H1 (cell line): ENCODE measurements around the gene COASY. TPM values are rescaled to one million over a fixed set of nuclear protein-coding genes. Genes with fewer than 3 reads are reported as not detected.

Experiments
- BACH1 ChIP-seq: IDR thresholded peaks from 2 replicates; pipeline ENCODE4 v1.6.1; 2012; ENCODE audit warnings: low read length, improper control_type of control experiment
- CBX5 ChIP-seq: fragments of 300-800, 300-1000 bp; sonication (generic); IDR thresholded peaks from 2 replicates; pipeline ENCODE4 v1.7.1; 2016; ENCODE audit warnings: antibody characterized with exemption, low read length, low read depth
- CBX8 ChIP-seq: fragments of 300-800, 300-1000 bp; sonication (generic); IDR thresholded peaks from 2 replicates; pipeline ENCODE4 v1.7.1; 2016; ENCODE audit warnings: low read depth, low read length, borderline replicate concordance
- EGR1 ChIP-seq: IDR thresholded peaks from 2 replicates; pipeline ENCODE4 v1.6.1; 2011; ENCODE audit warnings: low read depth, low read length, borderline replicate concordance
- HDAC2 ChIP-seq, 2 experiments: fragments of 300-600 bp in 1 of 2; sonication (generic) in 1 of 2; IDR thresholded peaks; 2 replicates each; pipeline ENCODE4 v1.6.1; 2011 to 2012; ENCODE audit warnings: low read depth in 2 of 2, low read length in 2 of 2, mild to moderate bottlenecking in 2 of 2, moderate library complexity in 2 of 2, borderline replicate concordance in 1 of 2, inconsistent platforms in 1 of 2
- NRF1 ChIP-seq: IDR thresholded peaks from 2 replicates; pipeline ENCODE4 v1.6.1; 2011; ENCODE audit warnings: mild to moderate bottlenecking, low read depth, low read length, improper control_type of control experiment
- POLR2A ChIP-seq, 2 experiments: IDR thresholded peaks; 1 replicate in 1 of 2; 2 replicates in 1 of 2; pipeline ENCODE4 v1.6.1; 2011; ENCODE audit warnings: low read depth in 2 of 2, low read length in 2 of 2, mild to moderate bottlenecking in 2 of 2; ENCODE audit errors: control extremely low read depth in 1 of 2
- POLR2AphosphoS5 ChIP-seq: IDR thresholded peaks from 2 replicates; pipeline ENCODE4 v1.6.1; 2011; ENCODE audit warnings: low read depth, low read length
- POU5F1 ChIP-seq: IDR thresholded peaks from 2 replicates; pipeline ENCODE4 v1.6.1; 2011; ENCODE audit warnings: low read depth, mild to moderate bottlenecking, low read length, moderate library complexity
- RAD21 ChIP-seq, 2 experiments: IDR thresholded peaks in 1 of 2; conservative IDR thresholded peaks in 1 of 2; 2 replicates each; pipeline ENCODE4 v1.6.1; 2011; ENCODE audit warnings: low read depth in 2 of 2, low read length in 2 of 2, improper control_type of control experiment in 1 of 2, inconsistent platforms in 1 of 2, mild to moderate bottlenecking in 1 of 2, moderate library complexity in 1 of 2
- RNF2 ChIP-seq: fragments of 200-900, 300-1000 bp; sonication (generic); IDR thresholded peaks from 2 replicates; pipeline ENCODE4 v1.7.1; 2016; ENCODE audit warnings: borderline replicate concordance, low read depth, mild to moderate bottlenecking, antibody characterized with exemption, low read length; ENCODE audit not compliant: poor library complexity, severe bottlenecking; ENCODE audit errors: missing control alignments
- RXRA ChIP-seq: IDR thresholded peaks from 2 replicates; pipeline ENCODE4 v1.6.1; 2011; ENCODE audit warnings: low read depth, mild to moderate bottlenecking, low read length, moderate library complexity; ENCODE audit not compliant: insufficient read depth
- SP1 ChIP-seq: IDR thresholded peaks from 2 replicates; pipeline ENCODE4 v1.6.1; 2011; ENCODE audit warnings: low read depth, low read length
- SP2 ChIP-seq: IDR thresholded peaks from 2 replicates; pipeline ENCODE4 v1.6.1; 2012; ENCODE audit warnings: mild to moderate bottlenecking, low read length, inconsistent platforms
- TBP ChIP-seq: IDR thresholded peaks from 2 replicates; pipeline ENCODE4 v1.6.1; 2011; ENCODE audit warnings: low read depth, low read length, improper control_type of control experiment
- polyA plus RNA-seq, 7 experiments: library from polyadenylated mRNA; depleted of rRNA in 3 of 7; stranded (reverse) in 5 of 7; unstranded in 2 of 7; fragments of >200 nt in 5 of 7; fragments of 200-250 nt in 2 of 7; gene quantifications; 1 replicate in 5 of 7; 2 replicates in 1 of 7; 4 replicates in 1 of 7; pipeline versions ENCODE4 v1.2.1 to v1.2.3, GENCODE V29; 2011 to 2013; ENCODE audit warnings: missing spikeins in 2 of 7, mixed read lengths in 2 of 7
- total RNA-seq: library from RNA; stranded (reverse); fragmentation: NEBNext Ultra II Directional; extraction: Animal tissue kit (Norgen Biotek cat#: 25700); gene quantifications from 2 replicates; pipeline ENCODE4 v1.2.1, GENCODE V29; 2021
- TF ChIP-seq, protein P1 (sequence below): IDR thresholded peaks from 2 replicates; pipeline ENCODE4 v1.6.1; 2012; ENCODE audit warnings: inconsistent platforms
- TF ChIP-seq, protein P2 (sequence below), 3 experiments: IDR thresholded peaks; 1 replicate in 2 of 3; 2 replicates in 1 of 3; pipeline versions ENCODE4 v1.5.1 to v1.6.1; 2011; ENCODE audit warnings: low read length in 3 of 3, mild to moderate bottlenecking in 3 of 3, inconsistent platforms in 2 of 3, low read depth in 1 of 3, moderate library complexity in 1 of 3; ENCODE audit not compliant: insufficient read depth in 1 of 3; ENCODE audit errors: control extremely low read depth in 1 of 3

The COASY gene
- total and polyA plus RNA-seq, 2 of the 8 experiments (the other 6 are each of a cell fraction or from before 2014, with no cell fraction given), result 64.5 to 100 TPM

DNA sequence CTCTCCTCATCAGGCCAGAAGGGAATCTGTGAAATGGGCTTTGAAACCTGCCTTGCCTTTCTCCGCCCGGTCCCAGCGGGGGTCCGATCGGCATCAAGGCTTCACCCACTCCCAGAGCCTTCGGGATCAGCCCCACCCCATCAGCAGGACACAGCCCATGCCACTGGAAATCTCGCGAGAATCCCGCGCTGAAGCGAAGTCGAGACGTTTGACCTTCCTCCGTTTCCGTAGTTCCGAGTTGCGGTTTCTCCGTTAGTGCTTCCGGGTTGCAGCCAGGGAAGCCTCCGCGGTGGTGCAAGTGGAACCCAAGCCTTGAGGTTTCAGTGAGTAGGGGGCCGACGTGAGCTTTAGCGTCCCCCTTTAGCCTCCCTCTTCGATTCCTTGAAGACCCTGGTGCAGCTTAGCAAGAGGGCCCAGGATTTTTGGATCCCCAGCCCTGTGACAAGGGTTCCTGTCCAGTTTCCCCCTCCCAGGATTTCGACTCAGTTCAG lies at the start of gene COASY (continued):
- TF ChIP-seq, protein P1, sequence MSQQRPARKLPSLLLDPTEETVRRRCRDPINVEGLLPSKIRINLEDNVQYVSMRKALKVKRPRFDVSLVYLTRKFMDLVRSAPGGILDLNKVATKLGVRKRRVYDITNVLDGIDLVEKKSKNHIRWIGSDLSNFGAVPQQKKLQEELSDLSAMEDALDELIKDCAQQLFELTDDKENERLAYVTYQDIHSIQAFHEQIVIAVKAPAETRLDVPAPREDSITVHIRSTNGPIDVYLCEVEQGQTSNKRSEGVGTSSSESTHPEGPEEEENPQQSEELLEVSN, result peak; percentile 12; the same call in 1 of the 2 replicates
- TF ChIP-seq CBX8, result no peak
- TF ChIP-seq, protein P2, sequence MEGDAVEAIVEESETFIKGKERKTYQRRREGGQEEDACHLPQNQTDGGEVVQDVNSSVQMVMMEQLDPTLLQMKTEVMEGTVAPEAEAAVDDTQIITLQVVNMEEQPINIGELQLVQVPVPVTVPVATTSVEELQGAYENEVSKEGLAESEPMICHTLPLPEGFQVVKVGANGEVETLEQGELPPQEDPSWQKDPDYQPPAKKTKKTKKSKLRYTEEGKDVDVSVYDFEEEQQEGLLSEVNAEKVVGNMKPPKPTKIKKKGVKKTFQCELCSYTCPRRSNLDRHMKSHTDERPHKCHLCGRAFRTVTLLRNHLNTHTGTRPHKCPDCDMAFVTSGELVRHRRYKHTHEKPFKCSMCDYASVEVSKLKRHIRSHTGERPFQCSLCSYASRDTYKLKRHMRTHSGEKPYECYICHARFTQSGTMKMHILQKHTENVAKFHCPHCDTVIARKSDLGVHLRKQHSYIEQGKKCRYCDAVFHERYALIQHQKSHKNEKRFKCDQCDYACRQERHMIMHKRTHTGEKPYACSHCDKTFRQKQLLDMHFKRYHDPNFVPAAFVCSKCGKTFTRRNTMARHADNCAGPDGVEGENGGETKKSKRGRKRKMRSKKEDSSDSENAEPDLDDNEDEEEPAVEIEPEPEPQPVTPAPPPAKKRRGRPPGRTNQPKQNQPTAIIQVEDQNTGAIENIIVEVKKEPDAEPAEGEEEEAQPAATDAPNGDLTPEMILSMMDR (IDR thresholded peaks at IDR 0.05; ENCODE audit: control extremely low read depth in 1 of 3, insufficient read depth in 1 of 3, low read depth in 1 of 3, low read length in 3 of 3), result no peak
- no peak for TF ChIP-seq EGR1
- TF ChIP-seq RAD21 (IDR thresholded peaks at IDR 0.05 in 1 of 2, conservative IDR thresholded peaks at IDR 0.05 in 1 of 2; ENCODE audit: low read depth in 2 of 2, low read length in 2 of 2), result no peak
- TF ChIP-seq RNF2, result no peak
- no peak for TF ChIP-seq RXRA
- 0 out of 2 replicates have a peak, but pooled peaks have one; percentile 51 for TF ChIP-seq BACH1
- no peak for TF ChIP-seq POU5F1
- TF ChIP-seq SP2, result no peak
- peak in 1 of 2 experiments; percentile 82; a peak in 2 of 3 replicates for TF ChIP-seq POLR2A (IDR thresholded peaks at IDR 0.05; ENCODE audit: control extremely low read depth in 1 of 2, low read depth in 2 of 2, low read length in 2 of 2)
- peak; percentile 66; the same call in 1 of the 2 replicates for TF ChIP-seq TBP
- TF ChIP-seq HDAC2 (IDR thresholded peaks at IDR 0.05; ENCODE audit: borderline replicate concordance in 1 of 2, low read depth in 2 of 2, low read length in 2 of 2), result peak in 1 of 2 experiments; percentile 52; a peak in 1 of 4 replicates
- TF ChIP-seq CBX5, result no peak
- no peak for TF ChIP-seq NRF1
- TF ChIP-seq POLR2AphosphoS5, result peak; percentile 29; the same call in 1 of the 2 replicates
- TF ChIP-seq SP1, result 0 out of 2 replicates have a peak, but pooled peaks have one; percentile 47
